GM10847 (cell line): ENCODE data around the gene MARCKSL1.

Source experiments
- POLR2A ChIP-seq: IDR thresholded peaks from 2 replicates; pipeline ENCODE4 v1.6.1; 2011; ENCODE audit not compliant: insufficient read length; ENCODE audit errors: extremely low read depth

Gene MARCKSL1

GRCh38 chr1:32358435-32358834 is 22.4 kb upstream of the MARCKSL1 start:
- TF ChIP-seq POLR2A: no peak

GRCh38 chr1:32357614-32358013 is 21.6 kb upstream of the MARCKSL1 start:
- TF ChIP-seq POLR2A: no peak

DNA sequence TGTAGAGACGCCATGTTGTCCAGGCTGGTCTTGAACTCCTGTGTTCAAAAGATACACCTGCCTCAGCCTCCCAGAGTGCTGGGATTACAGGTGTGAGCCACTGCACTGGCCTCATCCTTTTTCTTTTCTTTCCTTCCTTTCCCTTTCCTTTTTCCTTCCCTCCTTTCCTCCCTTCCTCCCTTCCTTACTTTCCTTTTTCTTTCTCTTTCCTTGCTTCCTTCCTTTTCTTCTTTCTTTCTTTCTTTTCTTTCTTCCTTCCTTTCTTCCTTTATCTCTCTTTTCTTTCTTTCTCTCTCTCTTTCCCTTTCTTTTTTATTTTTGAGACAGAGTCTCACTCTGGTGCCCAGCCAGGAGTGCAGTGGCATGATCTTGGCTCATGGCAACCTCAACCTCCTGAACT is 20.4 kb upstream of the MARCKSL1 start:
- no peak for TF ChIP-seq POLR2A

- TF ChIP-seq POLR2A: no peak
Measured at GRCh38 chr1:32353886-32354570, 18.0 kb upstream of the MARCKSL1 start.

- no peak for TF ChIP-seq POLR2A
Measured at GRCh38 chr1:32353431-32353830, 17.4 kb upstream of the MARCKSL1 start.

- no peak for TF ChIP-seq POLR2A
Measured at GRCh38 chr1:32352831-32353383, 16.9 kb upstream of the MARCKSL1 start.

- TF ChIP-seq POLR2A: no peak
Measured at GRCh38 chr1:32352239-32352745, 16.3 kb upstream of the MARCKSL1 start.

GRCh38 chr1:32351399-32352238 is 15.6 kb upstream of the MARCKSL1 start:
- peak; percentile 66 for TF ChIP-seq POLR2A

- no peak for TF ChIP-seq POLR2A
Measured at GRCh38 chr1:32350785-32351398, 14.9 kb upstream of the MARCKSL1 start.

GRCh38 chr1:32349211-32349708 is 13.2 kb upstream of the MARCKSL1 start:
- no peak for TF ChIP-seq POLR2A

DNA sequence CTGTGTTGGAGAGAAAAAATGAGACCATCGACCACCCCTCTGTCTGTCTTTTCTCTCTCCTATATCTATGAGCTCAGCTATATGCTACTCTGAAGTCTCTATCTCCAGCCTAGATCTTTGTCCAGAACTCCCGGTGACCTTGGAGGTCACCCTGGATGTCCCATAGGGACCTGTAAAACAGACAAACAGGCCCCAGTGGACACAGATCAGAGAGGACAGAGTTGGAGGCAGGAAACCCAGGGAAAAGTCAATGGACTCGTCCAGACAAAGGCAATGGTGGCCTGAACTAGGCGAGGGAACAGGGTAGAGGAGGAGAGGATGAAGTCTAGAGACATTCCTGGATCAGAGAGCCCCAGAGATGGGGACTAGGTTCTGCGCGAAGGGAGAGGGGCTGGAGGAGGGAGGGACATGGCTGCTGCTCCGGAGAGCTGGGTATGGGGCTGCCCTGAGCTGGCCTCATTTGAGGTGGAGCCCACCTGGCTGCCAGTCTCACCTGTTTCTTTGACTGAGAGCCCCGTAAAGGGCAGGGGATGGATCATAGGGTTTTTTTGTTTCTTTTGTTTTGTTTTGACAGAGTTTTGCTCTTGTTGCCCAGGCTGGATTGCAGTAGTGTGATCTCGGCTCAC is 10.6 kb upstream of the MARCKSL1 start:
- TF ChIP-seq POLR2A: no peak

GRCh38 chr1:32345289-32345827 is 9.3 kb upstream of the MARCKSL1 start:
- TF ChIP-seq POLR2A: no peak

DNA sequence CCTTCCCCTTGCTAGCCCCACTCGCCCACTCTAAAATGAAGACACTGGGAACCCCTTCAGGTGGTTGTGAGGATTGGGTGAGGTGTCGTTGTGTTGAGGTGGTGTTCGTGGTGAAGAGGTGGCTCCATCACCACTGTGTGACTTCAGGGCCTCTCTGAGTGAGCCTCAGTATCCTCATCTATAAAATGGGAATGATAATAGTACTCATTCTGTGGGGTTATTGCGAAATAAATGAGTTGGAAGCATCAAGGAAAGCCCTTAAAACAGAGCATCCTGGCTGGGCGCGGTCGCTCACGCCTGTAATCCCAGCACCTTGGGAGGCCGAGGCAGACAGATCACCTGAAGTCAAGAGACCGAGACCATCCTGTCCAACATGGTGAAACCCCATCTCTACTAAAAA is 6.7 kb upstream of the MARCKSL1 start:
- TF ChIP-seq POLR2A: no peak

- no peak for TF ChIP-seq POLR2A
Measured at GRCh38 chr1:32341971-32342370, 5.9 kb upstream of the MARCKSL1 start.
